Transverse colon (tissue), 4 donors: ENCODE measurements around the gene TXNRD3. TPM values are rescaled to one million over a fixed set of nuclear protein-coding genes. Genes with fewer than 3 reads are reported as not detected.
"Not testable (repeated sequence)": the region's sequence is repeated elsewhere in the genome, so short reads cannot be mapped to it uniquely, and the experiment has no call there.

Experiments used
- DNase-seq: peaks from one replicate; pipeline ENCODE4 v3.0.0-alpha.2; 2019
- H3K27ac ChIP-seq, 4 donors: fragments of 200-600 bp; sonication (generic); 2 replicates each; pipeline ENCODE4 v1.5.1; 2016 to 2018; ENCODE audit warnings: inconsistent platforms in 4 of 4
- H3K27me3 ChIP-seq: fragments of 200-600 bp; sonication (generic); 2 replicates; pipeline ENCODE4 v1.5.1; 2017; ENCODE audit warnings: inconsistent platforms
- H3K36me3 ChIP-seq, 4 donors: fragments of 200-600 bp; sonication (generic); 2 replicates each; pipeline ENCODE4 v1.5.1; 2017 to 2019; ENCODE audit warnings: inconsistent platforms in 4 of 4
- H3K4me1 ChIP-seq, 4 donors: fragments of 200-600 bp; sonication (generic); 2 replicates each; pipeline ENCODE4 v1.5.1; 2017 to 2020; ENCODE audit warnings: inconsistent platforms in 4 of 4
- H3K4me3 ChIP-seq, 4 donors: fragments of 200-600 bp; sonication (generic); 1 replicate in 1 of 4; 2 replicates in 3 of 4; pipeline versions ENCODE4 v1.5.1 to v1.6.1; 2017 to 2019; ENCODE audit warnings: inconsistent platforms in 4 of 4
- H3K9me3 ChIP-seq, 2 donors: fragments of 200-600 bp; sonication (generic); 2 replicates each; pipeline ENCODE4 v1.5.1; 2017 to 2019; ENCODE audit warnings: inconsistent platforms in 2 of 2
- CTCF ChIP-seq, 5 experiments: fragments of 200-600 bp in 3 of 5; fragments of 450-650 bp in 2 of 5; sonication (generic) in 3 of 5; IDR thresholded peaks; 1 replicate in 2 of 5; 2 replicates in 3 of 5; pipeline ENCODE4 v1.5.1; 2016 to 2017; ENCODE audit warnings: antibody characterized with exemption in 5 of 5, inconsistent platforms in 3 of 5, mild to moderate bottlenecking in 2 of 5, moderate library complexity in 1 of 5
- EP300 ChIP-seq: sonication (generic); formaldehyde crosslinking; IDR thresholded peaks from one replicate; pipeline ENCODE4 v1.6.1; 2017; ENCODE audit warnings: antibody characterized with exemption, low read depth
- POLR2A ChIP-seq: fragments of 450-650 bp; IDR thresholded peaks from one replicate; pipeline ENCODE4 v1.6.1; 2016; ENCODE audit warnings: antibody characterized with exemption, mild to moderate bottlenecking, moderate library complexity
- POLR2AphosphoS5 ChIP-seq, 3 donors: sonication (generic); formaldehyde crosslinking; IDR thresholded peaks; one replicate each; pipeline ENCODE4 v1.6.1; 2016; ENCODE audit warnings: antibody characterized with exemption in 3 of 3
- WGBS, 2 donors: methylation state at CpG; one replicate each; pipeline ENCODE4 v1.1.5; 2018; ENCODE audit warnings: low coverage in 1 of 2; 5-methylcytosine and 5-hydroxymethylcytosine counted together
- in situ Hi-C, 4 donors: fragments of 200-750 bp; cut with MboI; loops; one replicate each; pipeline versions ENCODE4 v1.15.0 to v1.15.1; 2017; ENCODE audit warnings: low sequenced_read_pairs in 3 of 4, low pct_ligation_motif_present in 1 of 4, low pct_unique_long_range_greater_than_20kb in 1 of 4
- intact Hi-C: fragments of 100-400 bp; cut with DNase I; formaldehyde crosslinking; loops from one replicate; pipeline ENCODE4 v1.15.1; 2023; ENCODE audit warnings: low total_unique reads
- total RNA-seq, 4 donors: library from RNA; depleted of rRNA; stranded (reverse); fragments of >200 nt; gene quantifications; one replicate each; pipeline ENCODE4 v1.1.0, GENCODE V29; 2016

Gene TXNRD3
- total RNA-seq, 4 donors from 2014 or later, result 2.0 to 6.4 (median 3.5) TPM

- in situ Hi-C loops, result no loop called here
- Histone ChIP-seq H3K27ac (no peak overlapping the region), H3K9me3 (no peaks in the 10 kb centered on the region), H3K4me3 (no peak overlapping the region), H3K36me3 (peaks cover 0 to 12% (median 2%) of the 10 kb centered on the region in 4 donors), H3K4me1 (no peaks in the 10 kb centered on the region), H3K27me3 (no peaks in the 10 kb centered on the region)
- no peak for DNase-seq
- no peak for TF ChIP-seq POLR2A
- no peak for TF ChIP-seq POLR2AphosphoS5 (IDR thresholded peaks at IDR 0.05)
- TF ChIP-seq EP300, result no peak
- no peak for TF ChIP-seq CTCF (IDR thresholded peaks at IDR 0.05)
- intact Hi-C loops, result no loop called here
- 84 to 92% methylated on average over 3 of the region's 3 CpGs for WGBS, 2 donors
These were observed 48.9 kb downstream of the TXNRD3 start for GRCh38 chr3:126606001-126606400.

GRCh38 chr3:126604691-126605090, 50.2 kb downstream of the TXNRD3 start:
- peaks cover 0 to 9% (median 2%) of the 10 kb centered on the region in 4 donors for H3K36me3 ChIP-seq
- DNase-seq, result no peak
- no peak for TF ChIP-seq CTCF (IDR thresholded peaks at IDR 0.05)
- no peak for TF ChIP-seq EP300
- TF ChIP-seq POLR2AphosphoS5 (IDR thresholded peaks at IDR 0.05), result no peak
- TF ChIP-seq POLR2A, result no peak
- WGBS, 2 donors, result 91 to 100% methylated on average over 1 to 6 of the region's 6 CpGs
- H3K4me1 ChIP-seq, result no peaks in the 10 kb centered on the region
- in situ Hi-C loops, result no loop called here
- no peaks in the 10 kb centered on the region for H3K9me3 ChIP-seq
- H3K4me3 ChIP-seq, result no peak overlapping the region
- intact Hi-C loops, result no loop called here
- H3K27me3 ChIP-seq, result no peaks in the 10 kb centered on the region
- no peak overlapping the region for H3K27ac ChIP-seq

- in situ Hi-C loops, result no loop called here
- no peaks in the 10 kb centered on the region for H3K36me3 ChIP-seq
- no peaks in the 10 kb centered on the region for H3K9me3 ChIP-seq
- no peaks in the 10 kb centered on the region for H3K4me1 ChIP-seq
- no peaks in the 10 kb centered on the region for H3K27me3 ChIP-seq
- no peak overlapping the region for H3K4me3 ChIP-seq
- 0 to 50% methylated on average over 1 of the region's 1 CpG for WGBS, 2 donors
- intact Hi-C loops, result no loop called here
- TF ChIP-seq CTCF (IDR thresholded peaks at IDR 0.05) (no peak), POLR2AphosphoS5 (IDR thresholded peaks at IDR 0.05) (no peak), EP300 (no peak), POLR2A (no peak)
- no peak overlapping the region for H3K27ac ChIP-seq
- DNase-seq, result no peak
These were observed 55.8 kb downstream of the TXNRD3 start for GRCh38 chr3:126599101-126599500.

- H3K27me3 ChIP-seq, intact Hi-C loops, H3K4me1 ChIP-seq, DNase-seq, in situ Hi-C loops, H3K9me3 ChIP-seq, H3K27ac ChIP-seq, H3K36me3 ChIP-seq, H3K4me3 ChIP-seq: not testable (repeated sequence)
- WGBS, 2 donors, result 84 to 93% methylated on average over 3 to 4 of the region's 4 CpGs
These were observed 59.4 kb downstream of the TXNRD3 start for GRCh38 chr3:126595479-126595878.

GRCh38 chr3:126591515-126591914, 63.4 kb downstream of the TXNRD3 start:
- in situ Hi-C loops, H3K9me3 ChIP-seq, H3K4me1 ChIP-seq, H3K36me3 ChIP-seq, H3K27me3 ChIP-seq, H3K4me3 ChIP-seq, H3K27ac ChIP-seq, intact Hi-C loops, DNase-seq: not testable (repeated sequence)
- WGBS, 2 donors, result 50 to 86% methylated on average over 1 to 5 of the region's 5 CpGs
